H1 (cell line): ENCODE measurements around the gene PTGES2. TPM values are rescaled to one million over a fixed set of nuclear protein-coding genes. Genes with fewer than 3 reads are reported as not detected.

Experiments
- BRCA1 ChIP-seq: IDR thresholded peaks from 2 replicates; pipeline ENCODE4 v1.6.1; 2012; ENCODE audit warnings: low read depth, low read length, improper control_type of control experiment
- CHD1 ChIP-seq: IDR thresholded peaks from 2 replicates; pipeline ENCODE4 v1.6.1; 2012; ENCODE audit warnings: low read depth, low read length, improper control_type of control experiment
- KDM4A ChIP-seq: IDR thresholded peaks from one replicate; pipeline ENCODE4 v1.7.1; 2012; ENCODE audit warnings: low read depth, mild to moderate bottlenecking, moderate library complexity, low read length, inconsistent platforms; ENCODE audit not compliant: severe bottlenecking
- NANOG ChIP-seq: IDR thresholded peaks from 2 replicates; pipeline ENCODE4 v1.6.1; 2011; ENCODE audit warnings: low read length, low read depth, mild to moderate bottlenecking, inconsistent platforms; ENCODE audit not compliant: insufficient read depth, poor library complexity, severe bottlenecking
- RAD21 ChIP-seq, 2 experiments: IDR thresholded peaks in 1 of 2; conservative IDR thresholded peaks in 1 of 2; 2 replicates each; pipeline ENCODE4 v1.6.1; 2011; ENCODE audit warnings: low read depth in 2 of 2, low read length in 2 of 2, improper control_type of control experiment in 1 of 2, inconsistent platforms in 1 of 2, mild to moderate bottlenecking in 1 of 2, moderate library complexity in 1 of 2
- RFX5 ChIP-seq: IDR thresholded peaks from 2 replicates; pipeline ENCODE4 v1.6.1; 2011; ENCODE audit warnings: low read depth, low read length, improper control_type of control experiment, borderline replicate concordance
- SRF ChIP-seq: IDR thresholded peaks from 2 replicates; pipeline ENCODE4 v1.6.1; 2011; ENCODE audit warnings: mild to moderate bottlenecking, low read depth, low read length, moderate library complexity
- TEAD4 ChIP-seq: IDR thresholded peaks from 2 replicates; pipeline ENCODE4 v1.6.1; 2012; ENCODE audit warnings: low read depth, low read length, inconsistent platforms, mixed read lengths
- polyA plus RNA-seq, 7 experiments: library from polyadenylated mRNA; depleted of rRNA in 3 of 7; stranded (reverse) in 5 of 7; unstranded in 2 of 7; fragments of >200 nt in 5 of 7; fragments of 200-250 nt in 2 of 7; gene quantifications; 1 replicate in 5 of 7; 2 replicates in 1 of 7; 4 replicates in 1 of 7; pipeline versions ENCODE4 v1.2.1 to v1.2.3, GENCODE V29; 2011 to 2013; ENCODE audit warnings: missing spikeins in 2 of 7, mixed read lengths in 2 of 7
- total RNA-seq: library from RNA; stranded (reverse); fragmentation: NEBNext Ultra II Directional; extraction: Animal tissue kit (Norgen Biotek cat#: 25700); gene quantifications from 2 replicates; pipeline ENCODE4 v1.2.1, GENCODE V29; 2021

The PTGES2 gene
- total and polyA plus RNA-seq, 2 of the 8 experiments (the other 6 are each of a cell fraction or from before 2014, with no cell fraction given): 80.7 to 81.2 TPM

- TF ChIP-seq RFX5 (no peak), RAD21 (IDR thresholded peaks at IDR 0.05 in 1 of 2, conservative IDR thresholded peaks at IDR 0.05 in 1 of 2; ENCODE audit: low read depth in 2 of 2, low read length in 2 of 2) (no peak), BRCA1 (no peak), KDM4A (no peak), SRF (no peak), TEAD4 (no peak), CHD1 (no peak), NANOG (no peak)
Observed at GRCh38 chr9:128122809-128123175, 4.7 kb downstream of the PTGES2 start (continued).
